ENCODE measurements around the gene TMTC4.
A peak's percentile ranks its signal among the peaks of the same experiment; 100 is the strongest.

TMTC4 gene

GRCh38 chr13:100659578-100659977 is 15.0 kb downstream of the TMTC4 start:
- TF ChIP-seq CTCF (IDR thresholded peaks at IDR 0.05; ENCODE audit: low read length, missing control alignments) = no peak
- no peak overlapping the region for H3K4me3 ChIP-seq (replicated peaks; ENCODE audit: low read depth, low read length)
- no peak for DNase-seq (ENCODE audit: low read depth)

- no peak overlapping the region for H3K4me3 ChIP-seq (replicated peaks; ENCODE audit: low read depth, low read length)
- no peak for DNase-seq (ENCODE audit: low read depth)
- no peak for TF ChIP-seq CTCF (IDR thresholded peaks at IDR 0.05; ENCODE audit: low read length, missing control alignments)
These were observed 16.2 kb downstream of the TMTC4 start for GRCh38 chr13:100658363-100658762.

GRCh38 chr13:100657881-100658315 is 16.7 kb downstream of the TMTC4 start:
- DNase-seq (ENCODE audit: low read depth) = no peak
- no peak for TF ChIP-seq CTCF (IDR thresholded peaks at IDR 0.05; ENCODE audit: low read length, missing control alignments)
- H3K4me3 ChIP-seq (replicated peaks; ENCODE audit: low read depth, low read length) = no peak overlapping the region

- H3K4me3 ChIP-seq (replicated peaks; ENCODE audit: low read depth, low read length) = no peak overlapping the region
- TF ChIP-seq CTCF (IDR thresholded peaks at IDR 0.05; ENCODE audit: low read length, missing control alignments) = no peak
- DNase-seq (ENCODE audit: low read depth) = no peak
These were observed 22.1 kb downstream of the TMTC4 start for GRCh38 chr13:100652510-100652909.

GRCh38 chr13:100650326-100650725 is 24.3 kb downstream of the TMTC4 start:
- DNase-seq (ENCODE audit: low read depth) = no peak
- no peak overlapping the region for H3K4me3 ChIP-seq (replicated peaks; ENCODE audit: low read depth, low read length)
- TF ChIP-seq CTCF (IDR thresholded peaks at IDR 0.05; ENCODE audit: low read length, missing control alignments) = no peak

- DNase-seq (ENCODE audit: low read depth) = peak; percentile 21
- no peak overlapping the region for H3K4me3 ChIP-seq (replicated peaks; ENCODE audit: low read depth, low read length)
- no peak for TF ChIP-seq CTCF (IDR thresholded peaks at IDR 0.05; ENCODE audit: low read length, missing control alignments)
These were observed 26.2 kb downstream of the TMTC4 start for GRCh38 chr13:100648354-100648753.

- no peak for TF ChIP-seq CTCF (IDR thresholded peaks at IDR 0.05; ENCODE audit: low read length, missing control alignments)
- DNase-seq (ENCODE audit: low read depth) = no peak
- H3K4me3 ChIP-seq (replicated peaks; ENCODE audit: low read depth, low read length) = no peak overlapping the region
These were observed 27.7 kb downstream of the TMTC4 start for GRCh38 chr13:100646871-100647270.
